Right lobe of liver (tissue), 6 donors: ENCODE measurements around the gene ARHGAP44. TPM values are rescaled to one million over a fixed set of nuclear protein-coding genes. Genes with fewer than 3 reads are reported as not detected.

Experiments
- ATAC-seq, 4 donors: fragments of 200-7000 bp; cut with Tn5 transposase; one replicate each; pipeline ENCODE4 v1.9.1; 2020; ENCODE audit warnings: mild to moderate bottlenecking in 4 of 4, moderate library complexity in 4 of 4
- DNase-seq, 3 donors: peaks; one replicate each; pipeline ENCODE4 v3.0.0-alpha.2; 2020
- H3K27ac ChIP-seq, 3 donors: fragments of 200-600 bp; one replicate each; pipeline ENCODE4 v1.8.0; 2022
- H3K27me3 ChIP-seq, 2 donors: fragments of 200-600 bp; one replicate each; pipeline ENCODE4 v1.8.0; 2022
- H3K36me3 ChIP-seq, 4 donors: fragments of 200-600 bp; sonication (generic) in 1 of 4; one replicate each; pipeline versions ENCODE4 v1.5.1 to v1.8.0; 2017 to 2022; ENCODE audit warnings: control low read depth in 1 of 4
- H3K4me1 ChIP-seq, 4 donors: fragments of 200-600 bp; sonication (generic) in 1 of 4; one replicate each; pipeline versions ENCODE4 v1.5.1 to v1.8.0; 2017 to 2022; ENCODE audit warnings: control low read depth in 1 of 4
- H3K4me3 ChIP-seq, 3 donors: fragments of 200-600 bp; one replicate each; pipeline ENCODE4 v1.8.0; 2022
- H3K9me3 ChIP-seq, 4 donors: fragments of 200-600 bp; sonication (generic) in 1 of 4; one replicate each; pipeline versions ENCODE4 v1.5.1 to v1.8.0; 2017 to 2022; ENCODE audit warnings: control low read depth in 1 of 4
- POLR2A ChIP-seq: fragments of 450-650 bp; IDR thresholded peaks from one replicate; pipeline ENCODE4 v1.6.1; 2017; ENCODE audit warnings: antibody characterized with exemption, mild to moderate bottlenecking
- WGBS: methylation state at CpG from one replicate; pipeline ENCODE4 v1.1.6; 2018; ENCODE audit warnings: low coverage, low lambda C conversion rate; ENCODE audit not compliant: insufficient coverage; ENCODE audit errors: missing lambda C conversion rate; 5-methylcytosine and 5-hydroxymethylcytosine counted together
- intact Hi-C, 2 donors: fragments of 100-400 bp; cut with DNase I; formaldehyde crosslinking; loops; one replicate each; pipeline versions ENCODE4 v1.11.2 to v1.14.1; 2022
- total RNA-seq, 6 experiments: library from RNA; depleted of rRNA in 2 of 6; stranded (reverse); fragments of >200 nt in 2 of 6; fragmentation: NEBNext Ultra II Directional in 3 of 6; extraction: Animal tissue kit (Norgen Biotek cat#: 25700) in 3 of 6; gene quantifications; one replicate each; pipeline versions ENCODE4 v1.1.0 to v1.2.4, GENCODE V29; 2016 to 2023
- TF ChIP-seq, protein P1 (sequence below), 4 donors: fragments of 200-600 bp in 3 of 4; fragments of 450-650 bp in 1 of 4; IDR thresholded peaks; one replicate each; pipeline versions ENCODE4 v1.5.1 to v1.8.0; 2016 to 2022; ENCODE audit warnings: antibody characterized with exemption in 4 of 4, mild to moderate bottlenecking in 2 of 4
- donor health status: DM: no; HTN: yes; CAD: no.
- donor health status: DM: no; HTN: no; CAD: no.
- donor health status: DM: no; HTN: no; CAD: no.
- donor health status: DM: no; HTN: yes; CAD: no.
- donor health status: DM: no; HTN: yes; CAD: no.

The ARHGAP44 gene
- total RNA-seq, 6 experiments from 2014 or later: 0.49 to 1.1 (median 0.63) TPM

GRCh38 chr17:12909046-12909445 is 119.7 kb downstream of the ARHGAP44 start:
- no peak for ATAC-seq

GRCh38 chr17:12909511-12909910 is 120.2 kb downstream of the ARHGAP44 start:
- intact Hi-C loops: no loop called here
- Histone ChIP-seq H3K9me3 (no peaks in the 10 kb centered on the region), H3K27me3 (no peaks in the 10 kb centered on the region), H3K4me1 (no peaks in the 10 kb centered on the region), H3K36me3 (no peaks in the 10 kb centered on the region), H3K4me3 (no peak overlapping the region), H3K27ac (no peak overlapping the region)
- DNase-seq (no peak), ATAC-seq (no peak)
- TF ChIP-seq POLR2A: no peak
- TF ChIP-seq, protein P1, sequence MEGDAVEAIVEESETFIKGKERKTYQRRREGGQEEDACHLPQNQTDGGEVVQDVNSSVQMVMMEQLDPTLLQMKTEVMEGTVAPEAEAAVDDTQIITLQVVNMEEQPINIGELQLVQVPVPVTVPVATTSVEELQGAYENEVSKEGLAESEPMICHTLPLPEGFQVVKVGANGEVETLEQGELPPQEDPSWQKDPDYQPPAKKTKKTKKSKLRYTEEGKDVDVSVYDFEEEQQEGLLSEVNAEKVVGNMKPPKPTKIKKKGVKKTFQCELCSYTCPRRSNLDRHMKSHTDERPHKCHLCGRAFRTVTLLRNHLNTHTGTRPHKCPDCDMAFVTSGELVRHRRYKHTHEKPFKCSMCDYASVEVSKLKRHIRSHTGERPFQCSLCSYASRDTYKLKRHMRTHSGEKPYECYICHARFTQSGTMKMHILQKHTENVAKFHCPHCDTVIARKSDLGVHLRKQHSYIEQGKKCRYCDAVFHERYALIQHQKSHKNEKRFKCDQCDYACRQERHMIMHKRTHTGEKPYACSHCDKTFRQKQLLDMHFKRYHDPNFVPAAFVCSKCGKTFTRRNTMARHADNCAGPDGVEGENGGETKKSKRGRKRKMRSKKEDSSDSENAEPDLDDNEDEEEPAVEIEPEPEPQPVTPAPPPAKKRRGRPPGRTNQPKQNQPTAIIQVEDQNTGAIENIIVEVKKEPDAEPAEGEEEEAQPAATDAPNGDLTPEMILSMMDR (IDR thresholded peaks at IDR 0.05): no peak
- 86% methylated on average over 1 of the region's 1 CpG for WGBS

More at GRCh38 chr17:12909046-12909445, 119.7 kb downstream of the ARHGAP44 start:
- WGBS: 68% methylated on average over 4 of the region's 5 CpGs
- Histone ChIP-seq H3K4me1 (no peaks in the 10 kb centered on the region), H3K4me3 (no peak overlapping the region), H3K27ac (no peak overlapping the region), H3K9me3 (no peaks in the 10 kb centered on the region), H3K27me3 (no peaks in the 10 kb centered on the region), H3K36me3 (no peaks in the 10 kb centered on the region)
- no peak for TF ChIP-seq POLR2A
- TF ChIP-seq, protein P1 (IDR thresholded peaks at IDR 0.05): no peak
- DNase-seq: no peak
- intact Hi-C loops: no loop called here

GRCh38 chr17:12911239-12911638 is 121.9 kb downstream of the ARHGAP44 start:
- intact Hi-C loops: no loop called here
- no peak for ATAC-seq
- DNase-seq: no peak
- Histone ChIP-seq H3K27me3 (no peaks in the 10 kb centered on the region), H3K9me3 (no peaks in the 10 kb centered on the region), H3K27ac (no peak overlapping the region), H3K4me3 (no peak overlapping the region), H3K36me3 (no peaks in the 10 kb centered on the region), H3K4me1 (no peaks in the 10 kb centered on the region)
- 30% methylated on average over 3 of the region's 4 CpGs for WGBS
- TF ChIP-seq POLR2A: no peak
- TF ChIP-seq, protein P1 (IDR thresholded peaks at IDR 0.05): no peak

GRCh38 chr17:12917399-12917798 is 128.1 kb downstream of the ARHGAP44 start:
- Histone ChIP-seq H3K36me3 (no peaks in the 10 kb centered on the region), H3K27me3 (no peaks in the 10 kb centered on the region), H3K27ac (no peak overlapping the region), H3K4me3 (no peak overlapping the region), H3K9me3 (no peaks in the 10 kb centered on the region), H3K4me1 (no peaks in the 10 kb centered on the region)
- intact Hi-C loops: no loop called here
- no peak for TF ChIP-seq POLR2A
- TF ChIP-seq, protein P1 (IDR thresholded peaks at IDR 0.05): no peak
- 77% methylated on average over 6 of the region's 7 CpGs for WGBS
- no peak for ATAC-seq
- DNase-seq: no peak

- ATAC-seq (no peak), DNase-seq (no peak)
- Histone ChIP-seq H3K4me1 (no peaks in the 10 kb centered on the region), H3K27me3 (no peaks in the 10 kb centered on the region), H3K27ac (no peak overlapping the region), H3K36me3 (no peaks in the 10 kb centered on the region), H3K4me3 (no peak overlapping the region), H3K9me3 (no peaks in the 10 kb centered on the region)
- TF ChIP-seq, protein P1 (IDR thresholded peaks at IDR 0.05): no peak
- TF ChIP-seq POLR2A: no peak
- WGBS: 75% methylated on average over 9 of the region's 10 CpGs
- intact Hi-C loops: no loop called here
Observed at GRCh38 chr17:12918142-12918541, 128.8 kb downstream of the ARHGAP44 start.
